Adrenal gland (tissue), 12 donors: Measurements from ENCODE around the gene ATP9B. TPM values are rescaled to one million over a fixed set of nuclear protein-coding genes. Genes with fewer than 3 reads are reported as not detected.
A peak's percentile ranks its signal among the peaks of the same experiment; 100 is the strongest.

Experiments used
- DNase-seq, 7 donors: peaks; one replicate each; pipeline ENCODE4 v3.0.0-alpha.2; 2019 to 2020
- H3K27ac ChIP-seq, 5 donors: fragments of 200-600 bp; sonication (generic) in 4 of 5; 1 replicate in 3 of 5; 2 replicates in 2 of 5; pipeline versions ENCODE4 v1.5.1 to v1.8.0; 2016 to 2020; ENCODE audit warnings: mild to moderate bottlenecking in 1 of 5
- H3K27me3 ChIP-seq: fragments of 200-600 bp; 2 replicates; pipeline ENCODE4 v1.8.0; 2021
- H3K36me3 ChIP-seq, 2 donors: fragments of 200-600 bp; replicated peaks in 1 of 2; 1 replicate in 1 of 2; 2 replicates in 1 of 2; pipeline versions ENCODE4 v1.5.1 to v1.8.0; 2018 to 2022
- H3K4me1 ChIP-seq, 2 donors: fragments of 200-600 bp; replicated peaks in 1 of 2; 1 replicate in 1 of 2; 2 replicates in 1 of 2; pipeline versions ENCODE4 v1.5.1 to v1.8.0; 2018 to 2021
- H3K4me3 ChIP-seq, 4 donors: fragments of 200-600 bp; sonication (generic) in 3 of 4; one replicate each; pipeline ENCODE4 v1.5.1; 2016 to 2018
- H3K9me3 ChIP-seq, 3 donors: fragments of 200-600 bp; sonication (generic) in 1 of 3; replicated peaks in 1 of 3; 1 replicate in 2 of 3; 2 replicates in 1 of 3; pipeline versions ENCODE4 v1.5.1 to v1.8.0; 2016 to 2021
- CTCF ChIP-seq, 6 experiments: fragments of 450-650 bp in 4 of 6; fragments of 200-600 bp in 2 of 6; sonication (generic) in 1 of 6; IDR thresholded peaks; 1 replicate in 5 of 6; 2 replicates in 1 of 6; pipeline versions ENCODE4 v1.5.1 to v1.8.0; 2016 to 2021; ENCODE audit warnings: antibody characterized with exemption in 6 of 6, mild to moderate bottlenecking in 2 of 6, moderate library complexity in 1 of 6
- POLR2A ChIP-seq, 2 donors: fragments of 450-650 bp; IDR thresholded peaks; one replicate each; pipeline ENCODE4 v1.6.1; 2017; ENCODE audit warnings: antibody characterized with exemption in 2 of 2, mild to moderate bottlenecking in 2 of 2, moderate library complexity in 1 of 2
- WGBS, 4 donors: extraction: QIAGEN DNeasy Blood & Tissue Kit in 2 of 4; methylation state at CpG; one replicate each; pipeline versions ENCODE4 v1.1.5 to v1.1.7; 2013 to 2017; 5-methylcytosine and 5-hydroxymethylcytosine counted together
- intact Hi-C, 2 donors: fragments of 100-400 bp; cut with DNase I; formaldehyde crosslinking; loops; one replicate each; pipeline versions ENCODE4 v1.14.1 to v1.15.0; 2022 to 2023
- polyA plus RNA-seq, 3 donors: library from polyadenylated mRNA; stranded (reverse); fragments of 200-250 nt in 2 of 3; fragments of 350-450 nt in 1 of 3; fragmentation: Illumina TruSeq in 1 of 3; extraction: RNeasy Lipid Tissue Mini Kit (QIAGEN cat#74804) in 1 of 3; gene quantifications; one replicate each; pipeline ENCODE4 v1.2.3, GENCODE V29; 2013 to 2014
- total RNA-seq, 9 donors: library from RNA; depleted of rRNA in 4 of 9; stranded (reverse); fragments of >200 nt in 4 of 9; fragments of 120-200 nt in 1 of 9; fragmentation: NEBNext Ultra II Directional in 1 of 9; extraction: Animal tissue kit (Norgen Biotek cat#: 25700) in 1 of 9; gene quantifications; one replicate each; pipeline versions ENCODE4 v1.1.0 to v1.2.4, GENCODE V29; 2013 to 2023
- donor health status: healthy with polysubstance abuse.
- donor health status: Bipolar disorder and iron deficiency.
- donor health status: DM: yes; HTN: yes; CAD: no.
- donor health status: DM: no; HTN: no; CAD: no.
- donor health status: DM: no; HTN: no; CAD: no.
- donor health status: DM: yes; HTN: yes; CAD: no.

The ATP9B gene
- total and polyA plus RNA-seq, 12 donors, result 16.3 to 36.0 (median 27.7) TPM

GRCh38 chr18:79321625-79322405, 252.6 kb downstream of the ATP9B start:
- Histone ChIP-seq H3K27me3 (no peaks in the 10 kb centered on the region), H3K4me1 (no peaks in the 10 kb centered on the region), H3K36me3 (no peaks in the 10 kb centered on the region), H3K27ac (no peak overlapping the region), H3K9me3 (no peaks in the 10 kb centered on the region), H3K4me3 (no peak overlapping the region)
- TF ChIP-seq CTCF (IDR thresholded peaks at IDR 0.05), result no peak
- no peak for TF ChIP-seq POLR2A (IDR thresholded peaks at IDR 0.05)
- peak in 1 of 7 donors; percentile 11 for DNase-seq
- 77 to 82% (median 81%) methylated on average over 14 to 17 of the region's 17 CpGs for WGBS, 4 donors
- intact Hi-C loops, result no loop called here

GRCh38 chr18:79322441-79322840, 253.2 kb downstream of the ATP9B start:
- intact Hi-C loops, result no loop called here
- H3K27ac ChIP-seq, result no peak overlapping the region
- no peaks in the 10 kb centered on the region for H3K4me1 ChIP-seq
- no peaks in the 10 kb centered on the region for H3K36me3 ChIP-seq
- no peaks in the 10 kb centered on the region for H3K27me3 ChIP-seq
- no peak overlapping the region for H3K4me3 ChIP-seq
- DNase-seq, result no peak
- no peaks in the 10 kb centered on the region for H3K9me3 ChIP-seq
- no peak for TF ChIP-seq CTCF (IDR thresholded peaks at IDR 0.05)
- TF ChIP-seq POLR2A (IDR thresholded peaks at IDR 0.05), result no peak
- 72 to 86% (median 76%) methylated on average over 3 of the region's 3 CpGs for WGBS, 4 donors

GRCh38 chr18:79323471-79323870, 254.3 kb downstream of the ATP9B start:
- TF ChIP-seq POLR2A (IDR thresholded peaks at IDR 0.05), result no peak
- TF ChIP-seq CTCF (IDR thresholded peaks at IDR 0.05), result no peak
- no peaks in the 10 kb centered on the region for H3K4me1 ChIP-seq
- peak in 1 of 7 donors; percentile 2 for DNase-seq
- no peaks in the 10 kb centered on the region for H3K9me3 ChIP-seq
- H3K27ac ChIP-seq, result no peak overlapping the region
- intact Hi-C loops, result no loop called here
- H3K27me3 ChIP-seq, result no peaks in the 10 kb centered on the region
- 94 to 96% (median 95%) methylated on average over 9 of the region's 9 CpGs for WGBS, 4 donors
- no peak overlapping the region for H3K4me3 ChIP-seq
- no peaks in the 10 kb centered on the region for H3K36me3 ChIP-seq

GRCh38 chr18:79326413-79327198, 257.4 kb downstream of the ATP9B start:
- H3K27ac ChIP-seq, result no peak overlapping the region
- TF ChIP-seq POLR2A (IDR thresholded peaks at IDR 0.05), result no peak
- TF ChIP-seq CTCF (IDR thresholded peaks at IDR 0.05), result no peak
- WGBS, 4 donors, result 93 to 98% (median 95%) methylated on average over 8 of the region's 8 CpGs
- H3K4me1 ChIP-seq, result no peaks in the 10 kb centered on the region
- intact Hi-C loops, result no loop called here
- peaks cover 0 to 2% of the 10 kb centered on the region in 2 donors for H3K36me3 ChIP-seq
- no peaks in the 10 kb centered on the region for H3K27me3 ChIP-seq
- no peaks in the 10 kb centered on the region for H3K9me3 ChIP-seq
- peak in 1 of 7 donors; percentile 1 for DNase-seq
- H3K4me3 ChIP-seq, result no peak overlapping the region
